ENCODE data around the gene CPT1C. TPM values are rescaled to one million over a fixed set of nuclear protein-coding genes. Genes with fewer than 3 reads are reported as not detected.

Gene CPT1C
- total and polyA plus RNA-seq, 3 experiments from 2014 or later: 0.66 to 0.84 TPM; not detected in 1

GRCh38 chr19:49679771-49680413 is 11.0 kb upstream of the CPT1C start:
- Histone ChIP-seq H3K9me3 (ENCODE audit: low read length) (no peaks in the 10 kb centered on the region), H3K27me3 (ENCODE audit: insufficient read depth, low read length, poor library complexity, severe bottlenecking) (no peaks in the 10 kb centered on the region), H3K27ac (ENCODE audit: low read depth, low read length) (peak overlapping the region; percentile 57), H3K36me3 (ENCODE audit: insufficient read depth, low read length) (peaks cover 8% of the 10 kb centered on the region), H3K4me3 (ENCODE audit: low read length) (no peak overlapping the region), H3K4me1 (ENCODE audit: insufficient read depth, low read length) (peaks cover 32% of the 10 kb centered on the region)
- peak overlapping the region in 4 of 7 donors; percentile 11 to 58 (median 40) for H3K4me3 Mint-ChIP-seq
- no peaks in the 10 kb centered on the region for H3K9me3 Mint-ChIP-seq
- peak overlapping the region; percentile 56 to 98 (median 90) for H3K27ac Mint-ChIP-seq
- H3K4me1 Mint-ChIP-seq: peaks cover 28 to 46% (median 31%) of the 10 kb centered on the region in 3 donors
- no peak for DNase-seq
- ChIA-PET CTCF (interaction anchor here (0.6 to 6.6 kb wide), 4 partner anchors 9 to 207 kb away, joined by 3 to 56 read pairs (median 6); partner anchors contain the start of genes CPT1C and FLT3LG), POLR2A (interaction anchor here (0.6 to 2.6 kb wide), 3 partner anchors 39 to 202 kb away, joined by 3 to 14 read pairs (median 3); partner anchors contain the start of genes RRAS and SCAF1)
- H3K36me3 Mint-ChIP-seq: peaks cover 4 to 41% (median 8%) of the 10 kb centered on the region in 3 donors
- H3K27me3 Mint-ChIP-seq: peaks cover 0 to 2% of the 10 kb centered on the region in 2 donors

GRCh38 chr19:49680421-49681351 is 10.2 kb upstream of the CPT1C start:
- H3K4me1 ChIP-seq (ENCODE audit: insufficient read depth, low read length): peaks cover 32% of the 10 kb centered on the region
- Mint-ChIP-seq H3K4me3 (peak overlapping the region in 4 of 7 donors; percentile 3 to 66 (median 34)), H3K36me3 (peaks cover 4 to 49% (median 9%) of the 10 kb centered on the region in 3 donors), H3K27me3 (peaks cover 0 to 2% of the 10 kb centered on the region in 2 donors), H3K9me3 (no peaks in the 10 kb centered on the region), H3K27ac (peak overlapping the region; percentile 56 to 98 (median 90)), H3K4me1 (peaks cover 28 to 46% (median 31%) of the 10 kb centered on the region in 3 donors)
- H3K9me3 ChIP-seq (ENCODE audit: low read length): no peaks in the 10 kb centered on the region
- peak overlapping the region; percentile 57 for H3K27ac ChIP-seq (ENCODE audit: low read depth, low read length)
- POLR2A ChIA-PET: interaction anchor here (0.8 to 1.3 kb wide), 2 partner anchors 40 to 229 kb away, joined by 3 read pairs; partner anchors contain the start of gene PIH1D1
- DNase-seq: peak; percentile 86 to 96 (median 91)
- no peak overlapping the region for H3K4me3 ChIP-seq (ENCODE audit: low read length)
- H3K27me3 ChIP-seq (ENCODE audit: insufficient read depth, low read length, poor library complexity, severe bottlenecking): no peaks in the 10 kb centered on the region
- CTCF ChIA-PET: interaction anchor here (0.6 to 1.9 kb wide), 17 partner anchors 8 to 209 kb away, joined by 3 to 10 read pairs (median 3); partner anchors contain the start of genes ADM5 and CPT1C
- H3K36me3 ChIP-seq (ENCODE audit: insufficient read depth, low read length): peaks cover 14% of the 10 kb centered on the region

- Histone ChIP-seq H3K4me1 (ENCODE audit: insufficient read depth, low read length) (peaks cover 26% of the 10 kb centered on the region), H3K27me3 (ENCODE audit: insufficient read depth, low read length, poor library complexity, severe bottlenecking) (no peaks in the 10 kb centered on the region), H3K36me3 (ENCODE audit: insufficient read depth, low read length) (peaks cover 15% of the 10 kb centered on the region), H3K4me3 (ENCODE audit: low read length) (no peak overlapping the region), H3K9me3 (ENCODE audit: low read length) (no peaks in the 10 kb centered on the region), H3K27ac (ENCODE audit: low read depth, low read length) (no peak overlapping the region)
- no peaks in the 10 kb centered on the region for H3K27me3 Mint-ChIP-seq
- ChIA-PET CTCF (interaction anchor here (1.4 to 1.9 kb wide), 6 partner anchors 10 to 210 kb away, joined by 3 to 10 read pairs (median 5); no protein-coding TSS in a partner anchor), POLR2A (interaction anchor here (1.3 kb wide), 1 partner anchor 230 kb away, joined by 3 read pairs; the partner anchor contains the start of gene PIH1D1)
- H3K27ac Mint-ChIP-seq: peak overlapping the region in 1 of 8 donors; percentile 79
- H3K9me3 Mint-ChIP-seq: no peaks in the 10 kb centered on the region
- no peak overlapping the region for H3K4me3 Mint-ChIP-seq
- H3K4me1 Mint-ChIP-seq: peaks cover 21 to 37% (median 21%) of the 10 kb centered on the region in 3 donors
- H3K36me3 Mint-ChIP-seq: peaks cover 4 to 55% (median 9%) of the 10 kb centered on the region in 3 donors
- no peak for DNase-seq
These were observed 9.1 kb upstream of the CPT1C start for GRCh38 chr19:49681830-49682229.

GRCh38 chr19:49682274-49682673 is 8.6 kb upstream of the CPT1C start:
- Histone ChIP-seq H3K27me3 (ENCODE audit: insufficient read depth, low read length, poor library complexity, severe bottlenecking) (no peaks in the 10 kb centered on the region), H3K9me3 (ENCODE audit: low read length) (no peaks in the 10 kb centered on the region), H3K4me3 (ENCODE audit: low read length) (no peak overlapping the region), H3K36me3 (ENCODE audit: insufficient read depth, low read length) (peaks cover 15% of the 10 kb centered on the region), H3K4me1 (ENCODE audit: insufficient read depth, low read length) (peaks cover 26% of the 10 kb centered on the region), H3K27ac (ENCODE audit: low read depth, low read length) (no peak overlapping the region)
- peak overlapping the region in 3 of 8 donors; percentile 14 to 79 (median 66) for H3K27ac Mint-ChIP-seq
- H3K36me3 Mint-ChIP-seq: peaks cover 4 to 55% (median 9%) of the 10 kb centered on the region in 3 donors
- H3K4me3 Mint-ChIP-seq: peak overlapping the region in 1 of 7 donors; percentile 54
- POLR2A ChIA-PET: no interaction called here
- H3K27me3 Mint-ChIP-seq: no peaks in the 10 kb centered on the region
- no peak for DNase-seq
- CTCF ChIA-PET: interaction anchor here (1.5 to 1.9 kb wide), 2 partner anchors 111 to 176 kb away, joined by 4 to 10 read pairs; no protein-coding TSS in a partner anchor
- peaks cover 21 to 32% (median 21%) of the 10 kb centered on the region in 3 donors for H3K4me1 Mint-ChIP-seq
- H3K9me3 Mint-ChIP-seq: no peaks in the 10 kb centered on the region

GRCh38 chr19:49683814-49684250 is 7.1 kb upstream of the CPT1C start:
- DNase-seq: no peak
- Mint-ChIP-seq H3K27me3 (no peaks in the 10 kb centered on the region), H3K4me1 (peaks cover 12 to 25% (median 13%) of the 10 kb centered on the region in 3 donors), H3K9me3 (no peaks in the 10 kb centered on the region), H3K27ac (no peak overlapping the region), H3K4me3 (peak overlapping the region in 1 of 7 donors; percentile 66), H3K36me3 (peaks cover 4 to 66% (median 9%) of the 10 kb centered on the region in 3 donors)
- Histone ChIP-seq H3K4me1 (ENCODE audit: insufficient read depth, low read length) (peaks cover 16% of the 10 kb centered on the region), H3K27ac (ENCODE audit: low read depth, low read length) (no peak overlapping the region), H3K36me3 (ENCODE audit: insufficient read depth, low read length) (peaks cover 15% of the 10 kb centered on the region), H3K9me3 (ENCODE audit: low read length) (no peaks in the 10 kb centered on the region), H3K27me3 (ENCODE audit: insufficient read depth, low read length, poor library complexity, severe bottlenecking) (no peaks in the 10 kb centered on the region), H3K4me3 (ENCODE audit: low read length) (no peak overlapping the region)
- ChIA-PET CTCF (interaction anchor here (0.7 kb wide), 1 partner anchor 365 kb away, joined by 3 read pairs; no protein-coding TSS in a partner anchor), POLR2A (no interaction called here)

GRCh38 chr19:49684251-49684982 is 6.5 kb upstream of the CPT1C start:
- DNase-seq: no peak
- Mint-ChIP-seq H3K27ac (no peak overlapping the region), H3K27me3 (no peaks in the 10 kb centered on the region), H3K36me3 (peaks cover 4 to 66% (median 9%) of the 10 kb centered on the region in 3 donors), H3K9me3 (no peaks in the 10 kb centered on the region), H3K4me3 (no peak overlapping the region), H3K4me1 (peaks cover 10 to 23% (median 12%) of the 10 kb centered on the region in 3 donors)
- Histone ChIP-seq H3K4me1 (ENCODE audit: insufficient read depth, low read length) (peaks cover 16% of the 10 kb centered on the region), H3K9me3 (ENCODE audit: low read length) (no peaks in the 10 kb centered on the region), H3K27me3 (ENCODE audit: insufficient read depth, low read length, poor library complexity, severe bottlenecking) (no peaks in the 10 kb centered on the region), H3K36me3 (ENCODE audit: insufficient read depth, low read length) (peaks cover 15% of the 10 kb centered on the region), H3K4me3 (ENCODE audit: low read length) (no peak overlapping the region), H3K27ac (ENCODE audit: low read depth, low read length) (no peak overlapping the region)
- CTCF ChIA-PET: interaction anchor here (0.8 kb wide), 1 partner anchor 11 kb away, joined by 3 read pairs; no protein-coding TSS in a partner anchor
- POLR2A ChIA-PET: interaction anchor here (0.7 kb wide), 1 partner anchor 129 kb away, joined by 3 read pairs; no protein-coding TSS in a partner anchor
